Nephron (organoid): Measurements from ENCODE around the gene STAT5A.

Experiments
- H3K27ac Mint-ChIP-seq, 3 experiments: 2 replicates each; pipeline ENCODE4 v1.8.0; 2020; ENCODE audit warnings: mixed read lengths in 3 of 3, mild to moderate bottlenecking in 2 of 3, moderate library complexity in 1 of 3
- H3K27me3 Mint-ChIP-seq: 2 replicates; pipeline ENCODE4 v1.8.0; 2021; ENCODE audit warnings: low read depth, mild to moderate bottlenecking, moderate library complexity, mixed read lengths
- H3K36me3 Mint-ChIP-seq: 2 replicates; pipeline ENCODE4 v1.8.0; 2020; ENCODE audit warnings: low read depth, mixed read lengths
- H3K4me1 Mint-ChIP-seq: 2 replicates; pipeline ENCODE4 v1.8.0; 2020; ENCODE audit warnings: mixed read lengths
- H3K4me3 Mint-ChIP-seq, 3 experiments: 2 replicates each; pipeline ENCODE4 v1.8.0; 2020; ENCODE audit warnings: mild to moderate bottlenecking in 3 of 3, mixed read lengths in 3 of 3, moderate library complexity in 2 of 3
- H3K9me3 Mint-ChIP-seq: 2 replicates; pipeline ENCODE4 v1.8.0; 2020; ENCODE audit warnings: mixed read lengths
- TF ChIP-seq, protein P1 (sequence below), 3 experiments: fragments of 200-600 bp; sonication (generic); IDR thresholded peaks; one replicate each; pipeline ENCODE4 v1.5.0; 2021; ENCODE audit warnings: antibody characterized with exemption in 3 of 3; ENCODE audit not compliant: unreplicated experiment in 3 of 3

Gene STAT5A

DNA sequence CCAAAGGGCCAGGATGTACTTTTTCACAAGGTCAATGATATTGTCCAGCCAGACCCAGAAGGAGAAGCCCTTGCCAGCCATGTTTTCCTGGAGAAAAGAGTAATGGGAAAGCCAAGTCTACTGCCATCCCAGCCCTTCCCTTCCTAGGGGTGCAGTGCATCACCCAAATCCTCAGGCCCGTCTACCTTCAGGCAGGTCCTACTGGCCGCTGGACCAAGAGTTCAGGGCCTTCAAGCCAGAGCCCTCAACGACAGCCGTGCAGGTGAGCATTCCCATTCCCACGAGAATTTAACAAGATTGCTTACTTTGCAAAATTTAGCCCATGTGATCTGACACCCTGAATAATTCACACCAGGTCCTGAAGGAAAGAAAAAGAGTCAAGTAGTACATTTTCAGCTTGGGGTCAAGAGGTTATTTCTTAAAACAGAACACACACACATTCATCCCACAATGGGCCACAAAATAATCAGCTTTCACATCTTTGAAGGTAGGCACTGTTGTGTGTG lies 35.0 kb downstream of the STAT5A start:
- TF ChIP-seq, protein P1, sequence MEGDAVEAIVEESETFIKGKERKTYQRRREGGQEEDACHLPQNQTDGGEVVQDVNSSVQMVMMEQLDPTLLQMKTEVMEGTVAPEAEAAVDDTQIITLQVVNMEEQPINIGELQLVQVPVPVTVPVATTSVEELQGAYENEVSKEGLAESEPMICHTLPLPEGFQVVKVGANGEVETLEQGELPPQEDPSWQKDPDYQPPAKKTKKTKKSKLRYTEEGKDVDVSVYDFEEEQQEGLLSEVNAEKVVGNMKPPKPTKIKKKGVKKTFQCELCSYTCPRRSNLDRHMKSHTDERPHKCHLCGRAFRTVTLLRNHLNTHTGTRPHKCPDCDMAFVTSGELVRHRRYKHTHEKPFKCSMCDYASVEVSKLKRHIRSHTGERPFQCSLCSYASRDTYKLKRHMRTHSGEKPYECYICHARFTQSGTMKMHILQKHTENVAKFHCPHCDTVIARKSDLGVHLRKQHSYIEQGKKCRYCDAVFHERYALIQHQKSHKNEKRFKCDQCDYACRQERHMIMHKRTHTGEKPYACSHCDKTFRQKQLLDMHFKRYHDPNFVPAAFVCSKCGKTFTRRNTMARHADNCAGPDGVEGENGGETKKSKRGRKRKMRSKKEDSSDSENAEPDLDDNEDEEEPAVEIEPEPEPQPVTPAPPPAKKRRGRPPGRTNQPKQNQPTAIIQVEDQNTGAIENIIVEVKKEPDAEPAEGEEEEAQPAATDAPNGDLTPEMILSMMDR (IDR thresholded peaks at IDR 0.05; ENCODE audit: unreplicated experiment in 3 of 3) = no peak
- no peak overlapping the region for H3K4me3 Mint-ChIP-seq
- peaks cover 4% of the 10 kb centered on the region for H3K4me1 Mint-ChIP-seq
- no peak overlapping the region for H3K27ac Mint-ChIP-seq
- H3K27me3 Mint-ChIP-seq = no peaks in the 10 kb centered on the region
- H3K36me3 Mint-ChIP-seq = peaks cover 58% of the 10 kb centered on the region
- H3K9me3 Mint-ChIP-seq = no peaks in the 10 kb centered on the region

DNA sequence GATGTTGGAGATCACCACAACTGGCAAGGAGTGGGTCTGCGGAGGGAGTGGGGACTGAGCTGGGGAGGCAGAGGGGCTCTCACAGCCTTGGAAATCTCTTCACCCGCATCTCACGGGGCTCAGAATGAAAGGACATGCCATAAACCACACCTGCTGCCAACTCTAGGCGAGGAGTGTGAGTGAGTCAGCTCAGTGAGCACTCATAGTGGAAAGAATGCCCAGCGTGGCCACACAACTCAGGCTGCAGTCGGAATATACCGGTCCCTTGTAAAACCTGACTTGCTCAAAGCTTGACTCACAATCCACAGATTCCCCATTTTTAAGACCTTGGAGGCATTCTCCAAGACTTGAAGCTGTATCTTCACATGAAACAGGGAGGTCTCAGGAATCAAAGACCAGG lies 36.7 kb downstream of the STAT5A start:
- Mint-ChIP-seq H3K27ac (no peak overlapping the region), H3K4me3 (no peak overlapping the region), H3K9me3 (no peaks in the 10 kb centered on the region), H3K4me1 (peaks cover 20% of the 10 kb centered on the region), H3K27me3 (no peaks in the 10 kb centered on the region), H3K36me3 (peaks cover 64% of the 10 kb centered on the region)
- TF ChIP-seq, protein P1 (IDR thresholded peaks at IDR 0.05; ENCODE audit: unreplicated experiment in 3 of 3) = no peak

DNA sequence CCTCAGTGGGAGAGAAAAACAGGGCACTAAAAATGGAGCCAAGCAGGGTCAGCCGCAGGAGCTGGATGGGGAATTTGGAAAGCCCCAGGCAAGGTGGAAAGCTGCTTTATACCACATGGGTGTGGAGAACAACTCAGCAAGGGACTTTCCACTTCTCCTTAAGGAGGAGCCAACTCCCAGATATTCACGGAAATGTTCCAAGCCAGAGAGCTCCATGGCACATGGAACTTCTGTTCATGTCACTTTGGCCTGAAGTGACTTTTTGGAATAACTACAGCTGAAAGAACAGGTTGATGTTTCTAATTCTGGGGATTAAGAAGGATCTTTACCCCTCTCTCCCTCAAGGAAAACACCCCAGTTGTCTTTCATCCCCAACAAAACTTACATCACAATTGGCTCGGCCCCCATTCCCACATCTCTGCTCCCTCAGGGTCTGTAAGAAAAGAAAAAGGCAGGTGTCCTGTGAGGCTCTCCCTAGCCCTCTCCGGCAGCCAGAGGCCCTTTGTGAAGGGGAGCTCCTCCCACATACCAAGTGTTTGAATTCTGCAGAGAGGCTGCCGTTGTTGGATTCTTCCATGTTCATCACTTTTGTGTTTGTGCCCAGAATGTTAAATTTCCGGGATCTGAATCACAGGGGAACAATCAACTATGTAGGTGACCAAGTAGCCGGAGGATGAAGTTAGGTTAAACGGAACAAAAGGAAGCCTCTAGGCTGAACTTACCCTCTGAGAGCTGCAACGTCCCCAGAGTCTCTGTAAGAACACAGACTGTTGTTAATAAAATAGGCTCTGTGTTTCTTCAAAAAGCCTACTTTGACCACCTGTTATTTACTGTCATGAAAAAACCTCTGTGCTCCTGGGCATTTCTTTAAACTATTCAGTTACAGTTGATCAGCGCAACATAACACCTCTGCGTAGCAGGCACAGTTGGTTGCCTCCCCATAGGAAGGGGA lies 41.0 kb downstream of the STAT5A start:
- peaks cover 21% of the 10 kb centered on the region for H3K4me1 Mint-ChIP-seq
- no peaks in the 10 kb centered on the region for H3K27me3 Mint-ChIP-seq
- TF ChIP-seq, protein P1 (IDR thresholded peaks at IDR 0.05; ENCODE audit: unreplicated experiment in 3 of 3) = no peak
- H3K36me3 Mint-ChIP-seq = peaks cover 60% of the 10 kb centered on the region
- H3K27ac Mint-ChIP-seq = peak overlapping the region; percentile 83 to 93 (median 85)
- peak overlapping the region in 1 of 3 experiments; percentile 45 for H3K4me3 Mint-ChIP-seq
- no peaks in the 10 kb centered on the region for H3K9me3 Mint-ChIP-seq

DNA sequence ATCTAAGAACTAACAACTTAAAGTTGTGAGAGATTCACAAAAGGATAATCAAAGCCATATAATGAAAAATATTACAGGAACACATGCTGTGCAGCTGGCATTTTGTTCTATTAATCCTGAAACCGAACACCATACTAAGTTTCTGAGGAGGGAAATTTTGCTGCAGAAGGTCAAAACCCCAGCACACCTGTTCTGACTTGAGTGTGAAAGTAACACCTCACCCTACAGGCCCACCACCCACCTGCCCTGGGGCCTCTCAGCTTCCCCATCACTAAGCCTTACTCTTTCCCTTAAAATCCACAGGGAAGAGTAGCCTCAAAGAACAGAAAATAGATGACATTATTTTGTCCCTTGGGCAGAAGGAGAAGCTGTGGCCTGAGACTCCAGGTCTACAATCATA lies 44.8 kb downstream of the STAT5A start:
- TF ChIP-seq, protein P1 (IDR thresholded peaks at IDR 0.05; ENCODE audit: unreplicated experiment in 3 of 3) = no peak
- Mint-ChIP-seq H3K27ac (no peak overlapping the region), H3K4me3 (no peak overlapping the region), H3K27me3 (no peaks in the 10 kb centered on the region), H3K36me3 (peaks cover 65% of the 10 kb centered on the region), H3K9me3 (no peaks in the 10 kb centered on the region), H3K4me1 (peaks cover 21% of the 10 kb centered on the region)

DNA sequence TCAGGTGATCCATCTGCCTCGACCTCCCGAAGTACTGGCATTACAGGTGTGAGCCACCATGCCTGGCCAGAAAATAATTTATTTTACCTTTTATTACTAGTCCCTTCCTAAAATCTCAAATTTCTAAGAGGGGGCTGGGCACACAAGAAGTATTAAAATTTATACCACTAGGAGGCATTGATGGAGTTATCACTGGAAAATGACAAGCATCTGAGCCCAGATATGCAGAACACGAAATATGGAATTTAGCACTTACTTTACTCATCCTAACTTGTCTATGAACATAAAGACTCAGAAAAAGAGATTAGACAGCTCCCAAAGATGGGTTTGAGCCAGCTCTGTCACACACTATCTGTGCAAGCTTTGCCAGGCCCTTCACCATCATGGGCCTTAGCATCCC lies 46.4 kb downstream of the STAT5A start:
- Mint-ChIP-seq H3K36me3 (peaks cover 62% of the 10 kb centered on the region), H3K4me1 (peaks cover 8% of the 10 kb centered on the region), H3K4me3 (no peak overlapping the region), H3K27me3 (no peaks in the 10 kb centered on the region), H3K27ac (no peak overlapping the region), H3K9me3 (no peaks in the 10 kb centered on the region)
- TF ChIP-seq, protein P1 (IDR thresholded peaks at IDR 0.05; ENCODE audit: unreplicated experiment in 3 of 3) = no peak
